Smooth muscle cell (in vitro differentiated cells): ENCODE results near the gene ASXL1. TPM values are rescaled to one million over a fixed set of nuclear protein-coding genes. Genes with fewer than 3 reads are reported as not detected.

Source experiments
- DNase-seq: peaks from one replicate; lab custom pipeline; 2025; ENCODE audit not compliant: unreplicated experiment; lab: John Stamatoyannopoulos, UW
- H2AFZ ChIP-seq: fragments of 200-600 bp; sonication (generic); 2 replicates; pipeline ENCODE4 v1.6.0; 2016; ENCODE audit warnings: antibody characterized with exemption, low read depth, mild to moderate bottlenecking
- H3F3A ChIP-seq: fragments of 200-600 bp; sonication (generic); 2 replicates; pipeline ENCODE4 v1.6.0; 2017; ENCODE audit warnings: antibody characterized with exemption, low read depth
- H3K27ac ChIP-seq: fragments of 200-600 bp; sonication (generic); 2 replicates; pipeline ENCODE4 v1.5.1; 2016; ENCODE audit warnings: low read depth, mild to moderate bottlenecking
- H3K27me3 ChIP-seq: fragments of 200-600 bp; sonication (generic); 2 replicates; pipeline ENCODE4 v1.6.1; 2016; ENCODE audit warnings: low read depth, mild to moderate bottlenecking
- H3K36me3 ChIP-seq: fragments of 200-600 bp; sonication (generic); 2 replicates; pipeline ENCODE4 v1.5.1; 2016; ENCODE audit warnings: low read depth
- H3K4me1 ChIP-seq: fragments of 200-600 bp; sonication (generic); 2 replicates; pipeline ENCODE4 v1.5.1; 2016; ENCODE audit warnings: low read depth
- H3K4me2 ChIP-seq: fragments of 200-600 bp; sonication (generic); 2 replicates; pipeline ENCODE4 v1.6.0; 2016; ENCODE audit warnings: mild to moderate bottlenecking
- H3K4me3 ChIP-seq: fragments of 200-600 bp; sonication (generic); 2 replicates; pipeline ENCODE4 v1.5.1; 2016; ENCODE audit warnings: mild to moderate bottlenecking
- H3K79me2 ChIP-seq: fragments of 200-600 bp; sonication (generic); 2 replicates; pipeline ENCODE4 v1.6.0; 2016; ENCODE audit warnings: low read depth, mild to moderate bottlenecking
- H3K9ac ChIP-seq: fragments of 200-600 bp; sonication (generic); 2 replicates; pipeline ENCODE4 v1.6.0; 2016; ENCODE audit warnings: low read depth
- H3K9me3 ChIP-seq: fragments of 200-600 bp; sonication (generic); replicated peaks from 2 replicates; pipeline ENCODE4 v1.5.1; 2016; ENCODE audit warnings: low read depth
- H4K20me1 ChIP-seq: fragments of 200-600 bp; sonication (generic); 2 replicates; pipeline ENCODE4 v1.6.0; 2016; ENCODE audit warnings: low read depth
- WGBS: methylation state at CpG from one replicate; pipeline ENCODE4 v1.1.7; 2016; ENCODE audit warnings: low lambda C conversion rate; 5-methylcytosine and 5-hydroxymethylcytosine counted together
- polyA plus RNA-seq: library from polyadenylated mRNA; unstranded; fragments of >200 nt; fragmentation: Nextera tagmentation; extraction: Ambion mirVana; gene quantifications from 2 replicates; pipeline ENCODE4 v1.2.1, GENCODE V29; 2016
- total RNA-seq: library from RNA; depleted of rRNA; stranded (reverse); fragments of >200 nt; gene quantifications from 2 replicates; pipeline ENCODE4 v1.2.3, GENCODE V29; 2014
- TF ChIP-seq, protein P1 (sequence below): fragments of 200-600 bp; sonication (generic); IDR thresholded peaks from 2 replicates; pipeline ENCODE4 v1.5.1; 2017; ENCODE audit warnings: borderline replicate concordance, mild to moderate bottlenecking, antibody characterized with exemption; ENCODE audit not compliant: insufficient read depth, poor library complexity, severe bottlenecking

Gene ASXL1
- total and polyA plus RNA-seq, 2 experiments from 2014 or later: 46.5 to 62.1 TPM

DNA sequence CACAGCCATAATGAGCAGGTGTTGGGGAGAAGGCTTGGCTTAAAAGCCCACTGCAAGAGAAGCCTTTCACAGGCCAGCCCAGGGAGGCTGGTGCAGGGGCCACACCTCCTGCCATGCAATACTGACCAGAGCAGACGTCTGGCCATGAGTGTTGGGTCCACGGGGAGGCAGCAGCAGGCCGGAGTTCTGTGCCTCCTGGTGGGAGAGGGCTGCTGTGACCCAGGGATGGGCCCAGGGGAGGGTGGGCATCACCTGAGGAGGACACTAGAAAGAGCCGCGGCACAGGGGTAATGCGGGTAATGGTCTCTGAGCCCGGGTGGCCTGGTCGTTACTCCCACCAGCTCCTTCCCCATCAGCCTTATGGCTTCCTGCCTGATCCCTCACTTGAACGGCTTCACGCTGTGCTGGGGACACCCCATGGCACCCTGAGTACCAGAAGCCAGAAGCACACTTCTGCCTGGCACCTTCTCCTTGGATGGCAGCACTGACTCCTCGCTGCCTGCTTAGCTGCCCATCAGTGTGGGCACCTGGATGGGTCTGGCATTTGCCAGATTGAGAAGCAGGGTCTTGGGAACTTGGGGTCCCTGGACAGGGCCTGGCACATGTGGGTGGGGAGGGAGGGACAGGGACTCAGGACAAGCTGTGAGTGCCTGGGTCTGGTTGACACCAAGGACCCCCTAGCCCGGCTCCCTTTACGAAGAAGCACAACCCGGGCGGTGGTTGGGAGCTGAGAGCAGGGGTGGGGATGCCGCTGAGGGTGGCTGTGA, 108.8 kb downstream of the ASXL1 start:
- peaks cover 89% of the 10 kb centered on the region for H3K79me2 ChIP-seq
- H2AFZ ChIP-seq: no peak overlapping the region
- no peak for DNase-seq
- TF ChIP-seq, protein P1, sequence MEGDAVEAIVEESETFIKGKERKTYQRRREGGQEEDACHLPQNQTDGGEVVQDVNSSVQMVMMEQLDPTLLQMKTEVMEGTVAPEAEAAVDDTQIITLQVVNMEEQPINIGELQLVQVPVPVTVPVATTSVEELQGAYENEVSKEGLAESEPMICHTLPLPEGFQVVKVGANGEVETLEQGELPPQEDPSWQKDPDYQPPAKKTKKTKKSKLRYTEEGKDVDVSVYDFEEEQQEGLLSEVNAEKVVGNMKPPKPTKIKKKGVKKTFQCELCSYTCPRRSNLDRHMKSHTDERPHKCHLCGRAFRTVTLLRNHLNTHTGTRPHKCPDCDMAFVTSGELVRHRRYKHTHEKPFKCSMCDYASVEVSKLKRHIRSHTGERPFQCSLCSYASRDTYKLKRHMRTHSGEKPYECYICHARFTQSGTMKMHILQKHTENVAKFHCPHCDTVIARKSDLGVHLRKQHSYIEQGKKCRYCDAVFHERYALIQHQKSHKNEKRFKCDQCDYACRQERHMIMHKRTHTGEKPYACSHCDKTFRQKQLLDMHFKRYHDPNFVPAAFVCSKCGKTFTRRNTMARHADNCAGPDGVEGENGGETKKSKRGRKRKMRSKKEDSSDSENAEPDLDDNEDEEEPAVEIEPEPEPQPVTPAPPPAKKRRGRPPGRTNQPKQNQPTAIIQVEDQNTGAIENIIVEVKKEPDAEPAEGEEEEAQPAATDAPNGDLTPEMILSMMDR: no peak
- H3K4me3 ChIP-seq: no peak overlapping the region
- 83% methylated on average over 15 of the region's 16 CpGs for WGBS
- no peaks in the 10 kb centered on the region for H3K36me3 ChIP-seq
- peak overlapping the region; percentile 58 for H3K4me2 ChIP-seq
- H3K27me3 ChIP-seq: no peaks in the 10 kb centered on the region
- no peaks in the 10 kb centered on the region for H3K9me3 ChIP-seq
- peak overlapping the region; percentile 98 for H3K27ac ChIP-seq
- peaks cover 30% of the 10 kb centered on the region for H3K4me1 ChIP-seq
- H3K9ac ChIP-seq: no peak overlapping the region
- H3F3A ChIP-seq: peaks cover 27% of the 10 kb centered on the region
- H4K20me1 ChIP-seq: peaks cover 46% of the 10 kb centered on the region

DNA sequence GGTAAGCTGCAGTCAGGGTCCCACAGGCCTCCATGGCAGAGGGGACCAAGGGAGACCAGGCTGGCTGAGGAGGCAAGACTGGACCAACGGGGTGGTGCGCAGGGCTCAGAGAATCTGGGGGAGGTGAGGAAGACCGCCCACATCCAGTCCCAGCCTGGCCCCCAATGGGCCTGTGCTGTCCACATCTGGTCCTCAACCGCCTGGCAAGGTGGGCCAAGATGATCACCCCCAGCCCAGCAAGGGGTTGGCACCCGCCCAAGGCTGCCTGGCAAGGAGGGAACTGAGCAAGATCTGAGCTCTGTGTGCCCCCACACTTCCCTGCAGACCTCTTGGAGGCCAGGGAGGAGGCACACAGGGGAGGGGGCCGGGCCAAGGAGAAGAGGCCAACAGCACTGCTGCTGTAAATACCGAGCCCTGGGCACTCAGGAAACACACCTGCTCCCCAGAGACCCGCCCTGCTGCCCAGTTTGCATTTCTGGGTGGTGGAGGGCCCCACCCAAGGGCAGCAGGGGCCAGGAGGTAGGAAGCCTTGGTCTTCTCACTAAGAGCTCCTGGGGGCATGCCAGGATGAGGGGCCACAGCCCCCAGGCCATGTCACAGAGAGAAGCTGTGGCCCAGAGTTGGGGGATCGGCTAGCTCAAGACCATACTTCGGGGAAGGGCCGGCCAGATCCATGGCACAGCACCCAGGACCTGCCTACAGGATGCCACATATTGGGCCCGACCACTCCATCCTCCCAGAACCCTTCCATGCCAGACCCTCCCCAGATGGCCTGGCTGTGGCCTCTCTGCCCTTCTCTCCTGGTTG, 109.6 kb downstream of the ASXL1 start:
- Histone ChIP-seq H3K36me3 (no peaks in the 10 kb centered on the region), H3K4me2 (no peak overlapping the region), H4K20me1 (peaks cover 43% of the 10 kb centered on the region), H3K27me3 (no peaks in the 10 kb centered on the region), H3K27ac (peak overlapping the region; percentile 98), H3F3A (peaks cover 27% of the 10 kb centered on the region), H3K9ac (no peak overlapping the region), H3K4me3 (no peak overlapping the region), H2AFZ (no peak overlapping the region), H3K4me1 (peaks cover 30% of the 10 kb centered on the region), H3K9me3 (no peaks in the 10 kb centered on the region), H3K79me2 (peaks cover 89% of the 10 kb centered on the region)
- no peak for DNase-seq
- 93% methylated on average over 12 of the region's 12 CpGs for WGBS
- TF ChIP-seq, protein P1: no peak

DNA sequence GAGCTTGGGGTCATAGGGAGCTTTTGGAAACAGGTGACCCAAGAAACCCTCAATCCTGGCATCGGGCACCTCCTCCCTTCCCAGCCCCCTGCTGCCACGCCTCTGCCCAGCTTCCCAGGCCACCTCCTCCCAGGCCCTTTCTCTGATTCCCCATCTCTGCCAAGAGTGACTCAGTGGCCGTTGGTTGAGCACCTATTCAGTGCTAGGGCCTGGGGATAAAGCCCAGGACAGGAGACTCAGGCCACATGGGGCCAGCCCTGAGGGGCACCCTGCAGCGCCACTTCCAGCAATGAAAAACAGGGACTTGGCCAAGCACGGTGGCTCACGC, 110.1 kb downstream of the ASXL1 start:
- Histone ChIP-seq H3K36me3 (no peaks in the 10 kb centered on the region), H3K4me1 (peaks cover 30% of the 10 kb centered on the region), H3K4me3 (no peak overlapping the region), H3F3A (peaks cover 27% of the 10 kb centered on the region), H3K79me2 (peaks cover 89% of the 10 kb centered on the region), H3K27me3 (no peaks in the 10 kb centered on the region), H3K9me3 (no peaks in the 10 kb centered on the region), H2AFZ (no peak overlapping the region), H4K20me1 (peaks cover 42% of the 10 kb centered on the region), H3K4me2 (no peak overlapping the region), H3K9ac (no peak overlapping the region), H3K27ac (peak overlapping the region; percentile 98)
- no peak for DNase-seq
- TF ChIP-seq, protein P1: no peak
- WGBS: 96% methylated on average over 6 of the region's 6 CpGs
